ENCODE measurements around the gene ARHGAP18.

Gene ARHGAP18

GRCh38 chr6:129701721-129702455 lies 8.1 kb downstream of the ARHGAP18 start (continued):
- no peak for TF ChIP-seq SCRT1 (tag by site-specific recombination; IDR thresholded peaks at IDR 0.05; ENCODE audit: borderline replicate concordance)

GRCh38 chr6:129700666-129701065 lies 9.3 kb downstream of the ARHGAP18 start:
- no peak overlapping the region for H3K27ac ChIP-seq (ENCODE audit: extremely low read depth, low read depth, low read length)
- no peak overlapping the region for H3K4me3 ChIP-seq (ENCODE audit: low read depth, low read length)
- 0 out of 2 replicates have a peak, but pooled peaks cover 3% of the 10 kb centered on the region for H3K4me1 ChIP-seq (ENCODE audit: control insufficient read depth, insufficient read depth, low read length)
- ChIA-PET POLR2A (interaction anchor here (1.1 kb wide), 1 partner anchor 9 kb away, joined by 4 read pairs; the partner anchor contains the start of gene ARHGAP18), CTCF (interaction anchor here (1.1 to 2.7 kb wide), 4 partner anchors 9 to 103 kb away, joined by 3 to 9 read pairs (median 4); partner anchors contain the start of gene ARHGAP18)
- TF ChIP-seq ZNF777 (tag by site-specific recombination; IDR thresholded peaks at IDR 0.05; ENCODE audit: borderline replicate concordance) (no peak), ZNF157 (tag by site-specific recombination; IDR thresholded peaks at IDR 0.05) (no peak), ZNF776 (tag by site-specific recombination; IDR thresholded peaks at IDR 0.05; ENCODE audit: borderline replicate concordance) (no peak), ZNF600 (tag by site-specific recombination; IDR thresholded peaks at IDR 0.05) (no peak), ZNF645 (tag by site-specific recombination; IDR thresholded peaks at IDR 0.05) (no peak), ZNF626 (tag by site-specific recombination; IDR thresholded peaks at IDR 0.05) (no peak), MZF1 (tag by site-specific recombination; IDR thresholded peaks at IDR 0.05; ENCODE audit: borderline replicate concordance) (no peak), MYNN (tag by site-specific recombination; IDR thresholded peaks at IDR 0.05; ENCODE audit: borderline replicate concordance) (no peak), KLF7 (tag by site-specific recombination; IDR thresholded peaks at IDR 0.05; ENCODE audit: borderline replicate concordance) (no peak), ZNF292 (tag by site-specific recombination; IDR thresholded peaks at IDR 0.05; ENCODE audit: borderline replicate concordance, low read depth) (no peak), ZNF677 (tag by site-specific recombination; IDR thresholded peaks at IDR 0.05) (no peak)
- no peaks in the 10 kb centered on the region for H3K36me3 ChIP-seq (ENCODE audit: control insufficient read depth in 2 of 2, insufficient read depth in 1 of 2, low read length in 2 of 2)
- no peaks in the 10 kb centered on the region for H3K9me3 ChIP-seq (ENCODE audit: control insufficient read depth, insufficient read depth, low read depth, low read length)

GRCh38 chr6:129699659-129700058 lies 10.3 kb downstream of the ARHGAP18 start:
- TF ChIP-seq FEZF1 (tag by site-specific recombination; IDR thresholded peaks at IDR 0.05) (no peak), SETDB1 (IDR thresholded peaks at IDR 0.05; ENCODE audit: insufficient read length, low read length) (peak; percentile 19)
- Histone ChIP-seq H3K27ac (ENCODE audit: extremely low read depth, low read depth, low read length) (no peak overlapping the region), H3K4me1 (ENCODE audit: control insufficient read depth, insufficient read depth, low read length) (peaks cover 5% of the 10 kb centered on the region; the same call in 1 of the 2 replicates), H3K36me3 (ENCODE audit: control insufficient read depth in 2 of 2, insufficient read depth in 1 of 2, low read length in 2 of 2) (no peaks in the 10 kb centered on the region), H3K9me3 (ENCODE audit: control insufficient read depth, insufficient read depth, low read depth, low read length) (no peaks in the 10 kb centered on the region), H3K4me3 (ENCODE audit: low read depth, low read length) (no peak overlapping the region)
- CTCF ChIA-PET, result interaction anchor here (0.5 to 2.7 kb wide), 5 partner anchors 10 to 1834 kb away, joined by 3 to 9 read pairs (median 3); partner anchors contain the start of gene ARHGAP18
- POLR2A ChIA-PET, result interaction anchor here (2.3 kb wide), 1 partner anchor 10 kb away, joined by 10 read pairs; the partner anchor contains the start of gene ARHGAP18

GRCh38 chr6:129698430-129698829 lies 11.5 kb downstream of the ARHGAP18 start:
- ChIA-PET POLR2A (interaction anchor here (0.7 to 2.3 kb wide), 2 partner anchors 11 to 22 kb away, joined by 6 to 10 read pairs; partner anchors contain the start of gene ARHGAP18), CTCF (interaction anchor here (2.7 kb wide), 1 partner anchor 76 kb away, joined by 9 read pairs; no protein-coding TSS in a partner anchor)
- Histone ChIP-seq H3K27ac (ENCODE audit: extremely low read depth, low read depth, low read length) (no peak overlapping the region), H3K9me3 (ENCODE audit: control insufficient read depth, insufficient read depth, low read depth, low read length) (no peaks in the 10 kb centered on the region), H3K4me3 (ENCODE audit: low read depth, low read length) (no peak overlapping the region), H3K36me3 (ENCODE audit: control insufficient read depth in 2 of 2, insufficient read depth in 1 of 2, low read length in 2 of 2) (no peaks in the 10 kb centered on the region), H3K4me1 (ENCODE audit: control insufficient read depth, insufficient read depth, low read length) (peaks cover 5% of the 10 kb centered on the region; the same call in 1 of the 2 replicates)
- TF ChIP-seq ZNF362 (tag by site-specific recombination; IDR thresholded peaks at IDR 0.05) (0 out of 2 replicates have a peak, but pooled peaks have one; percentile 52), ZNF548 (tag by site-specific recombination; IDR thresholded peaks at IDR 0.05) (no peak)
